OCI-LY7 (cell line): ENCODE measurements around the gene PCDH9. TPM values are rescaled to one million over a fixed set of nuclear protein-coding genes. Genes with fewer than 3 reads are reported as not detected.

ENCODE experiments used
- BruUV-seq: library from RNA; stranded (reverse); fragments of 400-500 nt; replicated peaks from 2 replicates; lab custom pipeline; 2021; lab: Mats Ljungman, UMichigan
- CTCF ChIA-PET: fragments of 300-600 bp; sonication (Branson Sonifier 250); formaldehyde crosslinking; loops from one replicate; lab custom pipeline; 2022; ENCODE audit warnings: antibody characterized with exemption; ENCODE audit not compliant: unreplicated experiment; lab: Charles Lee
- POLR2A ChIA-PET: fragments of 300-600 bp; sonication (Branson Sonifier 250); formaldehyde crosslinking; loops from one replicate; lab custom pipeline; 2022; ENCODE audit warnings: antibody characterized with exemption; lab: Charles Lee
- DNase-seq: peaks from one replicate; pipeline ENCODE4 v3.0.0-alpha.2; 2015; ENCODE audit warnings: low spot score
- H2AFZ ChIP-seq: fragments of 200-600 bp; sonication (generic), shearing (Covaris generic); 2 replicates; pipeline ENCODE4 v1.6.1; 2014; ENCODE audit warnings: mild to moderate bottlenecking, antibody characterized with exemption, low read length, moderate library complexity
- H3K27ac ChIP-seq: fragments of 200-600 bp; sonication (generic); 2 replicates; pipeline ENCODE4 v1.5.1; 2014; ENCODE audit warnings: mixed run types, low read depth, mild to moderate bottlenecking, moderate library complexity, low read length, inconsistent platforms; ENCODE audit not compliant: poor library complexity, severe bottlenecking
- H3K36me3 ChIP-seq: fragments of 200-600 bp; sonication (generic); 2 replicates; pipeline ENCODE4 v1.6.1; 2014; ENCODE audit warnings: mild to moderate bottlenecking, antibody characterized with exemption, low read length, moderate library complexity, mixed read lengths; ENCODE audit not compliant: insufficient read depth
- H3K4me1 ChIP-seq: fragments of 200-600 bp; sonication (generic); 2 replicates; pipeline ENCODE4 v1.5.1; 2014; ENCODE audit warnings: mild to moderate bottlenecking, low read length; ENCODE audit not compliant: insufficient read depth, poor library complexity, severe bottlenecking
- H3K4me2 ChIP-seq: fragments of 200-600 bp; sonication (generic); 2 replicates; pipeline ENCODE4 v1.6.1; 2014; ENCODE audit warnings: mild to moderate bottlenecking, low read length
- H3K4me3 ChIP-seq: fragments of 200-600 bp; sonication (generic); 2 replicates; pipeline ENCODE4 v1.5.1; 2014; ENCODE audit warnings: mild to moderate bottlenecking, low read depth, low read length; ENCODE audit not compliant: poor library complexity, severe bottlenecking
- H3K79me2 ChIP-seq: fragments of 200-600 bp; sonication (generic); 2 replicates; pipeline ENCODE4 v1.6.1; 2016; ENCODE audit warnings: low read depth, mild to moderate bottlenecking, low read length, moderate library complexity, mixed read lengths; ENCODE audit not compliant: insufficient read depth
- H3K9me2 ChIP-seq: fragments of 200-600 bp; sonication (generic); 2 replicates; pipeline ENCODE4 v1.6.1; 2016; ENCODE audit warnings: mild to moderate bottlenecking, low read length, mixed read lengths; ENCODE audit not compliant: insufficient read depth
- H3K9me3 ChIP-seq: fragments of 200-600 bp; sonication (generic); 2 replicates; pipeline ENCODE4 v1.6.1; 2014; ENCODE audit warnings: mild to moderate bottlenecking, mixed run types, low read length, mixed read lengths
- H4K20me1 ChIP-seq: fragments of 200-600 bp; sonication (generic); 2 replicates; pipeline ENCODE4 v1.6.1; 2014; ENCODE audit warnings: mild to moderate bottlenecking, antibody characterized with exemption, low read length, moderate library complexity, mixed read lengths; ENCODE audit not compliant: insufficient read depth
- CTCF ChIP-seq: fragments of 200-600 bp; sonication (generic); conservative IDR thresholded peaks from 2 replicates; pipeline ENCODE4 v1.5.1; 2014; ENCODE audit warnings: mild to moderate bottlenecking, antibody characterized with exemption, low read length, moderate library complexity, mixed read lengths
- EZH2phosphoT487 ChIP-seq: fragments of 200-600 bp; sonication (generic); IDR thresholded peaks from 2 replicates; pipeline ENCODE4 v1.6.1; 2018; ENCODE audit warnings: low read depth, borderline replicate concordance, mild to moderate bottlenecking, mixed run types, antibody characterized with exemption, low read length, moderate library complexity, mixed read lengths
- intact Hi-C: fragments of 100-400 bp; cut with micrococcal nuclease; formaldehyde crosslinking; loops from one replicate; pipeline ENCODE4 v1.10.0; 2022; ENCODE audit not compliant: unreplicated experiment
- total RNA-seq, 2 experiments: library from RNA; depleted of rRNA in 1 of 2; stranded (reverse); fragments of >200 nt in 1 of 2; shearing (Covaris generic) in 1 of 2; gene quantifications; 2 replicates each; pipeline ENCODE4 v1.2.3, GENCODE V29; 2014 to 2022

PCDH9 gene
- total RNA-seq, 2 experiments from 2014 or later = 20.1 to 26.0 TPM

DNA sequence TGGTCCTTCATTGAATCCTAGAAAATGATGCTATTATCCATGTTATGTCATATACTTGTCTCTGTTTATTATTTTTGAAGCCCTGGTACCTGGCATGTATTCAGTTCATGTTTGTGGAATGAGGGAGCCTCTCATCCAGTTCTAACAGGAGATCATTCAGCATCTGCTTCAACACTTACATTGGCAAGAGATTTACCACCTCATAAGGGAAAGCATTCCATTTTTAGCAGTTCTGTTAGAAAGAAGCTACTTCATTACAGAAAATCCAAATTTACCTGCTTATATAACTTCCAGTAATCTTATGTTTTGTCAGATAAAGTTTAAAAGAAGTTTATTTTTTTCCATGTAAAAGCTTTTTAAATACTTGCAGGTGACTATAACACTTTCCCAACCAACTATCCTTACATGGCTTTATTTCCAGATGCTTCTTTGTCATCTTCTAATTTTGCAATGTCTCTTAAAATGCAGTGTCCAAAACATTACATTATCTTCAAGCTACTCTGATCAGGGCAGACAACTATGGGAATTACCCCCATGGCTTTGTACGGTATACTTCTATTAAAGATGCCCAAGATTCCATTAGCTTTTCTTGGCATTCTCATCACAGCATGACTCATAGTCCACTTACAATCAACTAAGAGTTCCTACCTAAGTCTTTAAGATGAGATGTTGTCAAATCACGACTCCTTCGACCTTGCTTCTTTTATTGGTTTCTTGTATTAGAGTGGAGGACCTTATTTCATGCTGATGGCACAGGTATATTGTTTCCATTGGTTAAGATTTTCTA, 262.1 kb downstream of the PCDH9 start:
- BruUV-seq = no TSS peak
- Histone ChIP-seq H3K27ac (no peak overlapping the region), H3K36me3 (no peaks in the 10 kb centered on the region), H2AFZ (no peak overlapping the region), H3K4me1 (peaks cover 13% of the 10 kb centered on the region), H4K20me1 (no peaks in the 10 kb centered on the region), H3K4me3 (no peak overlapping the region), H3K79me2 (no peaks in the 10 kb centered on the region), H3K9me2 (no peaks in the 10 kb centered on the region), H3K9me3 (peaks cover 8% of the 10 kb centered on the region; the same call in 1 of the 2 replicates), H3K4me2 (no peak overlapping the region)
- ChIA-PET POLR2A (interaction anchor here (0.5 to 5.6 kb wide), 10 partner anchors 9 to 276 kb away, joined by 3 to 30 read pairs (median 4); no protein-coding TSS in a partner anchor), CTCF (no interaction called here)
- no peak for DNase-seq
- intact Hi-C loops = no loop called here
- TF ChIP-seq CTCF (no peak), EZH2phosphoT487 (no peak)

DNA sequence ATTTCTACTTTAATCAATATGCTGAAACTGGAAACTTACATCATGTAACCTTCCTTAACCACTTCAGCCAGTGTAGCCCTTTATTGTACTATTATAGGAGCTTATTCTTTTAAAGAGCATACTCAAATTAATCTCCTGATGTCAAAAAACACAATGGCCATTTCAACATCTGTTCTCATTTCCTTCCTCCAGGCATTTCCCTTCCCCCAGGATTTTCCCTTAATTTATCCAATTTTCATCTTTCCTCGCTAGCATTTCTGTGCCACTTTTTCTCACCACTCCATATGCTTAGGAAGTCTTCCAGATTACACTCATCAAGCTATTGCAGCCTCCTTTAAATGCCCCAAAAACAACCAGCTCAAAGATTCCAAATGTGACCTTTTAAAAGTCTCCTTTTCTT, 265.0 kb downstream of the PCDH9 start:
- Histone ChIP-seq H3K4me1 (peaks cover 8% of the 10 kb centered on the region), H3K36me3 (no peaks in the 10 kb centered on the region), H3K4me3 (no peak overlapping the region), H3K27ac (no peak overlapping the region), H3K79me2 (no peaks in the 10 kb centered on the region), H3K9me3 (no peaks in the 10 kb centered on the region), H2AFZ (no peak overlapping the region), H4K20me1 (no peaks in the 10 kb centered on the region), H3K4me2 (no peak overlapping the region), H3K9me2 (no peaks in the 10 kb centered on the region)
- intact Hi-C loops = no loop called here
- DNase-seq = no peak
- TF ChIP-seq EZH2phosphoT487 = no peak
- TF ChIP-seq CTCF = no peak
- no TSS peak for BruUV-seq
- CTCF ChIA-PET = interaction anchor here (1.6 kb wide), 1 partner anchor 9 kb away, joined by 4 read pairs; no protein-coding TSS in a partner anchor
- POLR2A ChIA-PET = interaction anchor here (0.5 to 5.6 kb wide), 10 partner anchors 9 to 162 kb away, joined by 3 to 30 read pairs (median 4); no protein-coding TSS in a partner anchor

DNA sequence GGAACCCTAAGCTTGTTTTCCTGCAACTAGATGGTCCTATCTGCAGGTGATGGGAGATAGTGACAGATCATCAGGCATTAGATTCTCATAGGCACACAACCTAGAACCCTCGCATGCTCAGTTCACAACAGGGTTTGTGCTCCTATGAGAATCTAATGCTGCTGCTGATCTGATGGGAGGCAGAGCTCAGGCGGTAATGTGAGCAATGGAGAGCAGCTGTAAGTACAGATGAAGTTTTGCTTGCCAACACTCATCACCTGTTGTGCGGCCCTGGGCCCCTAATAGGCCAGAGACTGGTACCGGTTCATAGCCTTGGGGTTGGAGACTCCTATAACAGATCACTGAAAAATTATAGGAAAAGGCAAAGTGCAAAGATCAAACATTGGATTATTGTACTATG, 267.2 kb downstream of the PCDH9 start:
- H3K79me2 ChIP-seq = no peaks in the 10 kb centered on the region
- H3K4me2 ChIP-seq = no peak overlapping the region
- H3K4me3 ChIP-seq = no peak overlapping the region
- intact Hi-C loops = no loop called here
- H3K9me3 ChIP-seq = no peaks in the 10 kb centered on the region
- no peaks in the 10 kb centered on the region for H4K20me1 ChIP-seq
- TF ChIP-seq CTCF = no peak
- TF ChIP-seq EZH2phosphoT487 = no peak
- H3K9me2 ChIP-seq = no peaks in the 10 kb centered on the region
- no peak overlapping the region for H3K27ac ChIP-seq
- no peaks in the 10 kb centered on the region for H3K4me1 ChIP-seq
- ChIA-PET POLR2A (interaction anchor here (0.9 kb wide), 1 partner anchor 180 kb away, joined by 4 read pairs; no protein-coding TSS in a partner anchor), CTCF (no interaction called here)
- DNase-seq = no peak
- no TSS peak for BruUV-seq
- H2AFZ ChIP-seq = no peak overlapping the region
- H3K36me3 ChIP-seq = no peaks in the 10 kb centered on the region
